ENCODE measurements around the gene JAM2.
"Not testable (repeated sequence)": the region's sequence is repeated elsewhere in the genome, so short reads cannot be mapped to it uniquely, and the experiment has no call there.

DNA sequence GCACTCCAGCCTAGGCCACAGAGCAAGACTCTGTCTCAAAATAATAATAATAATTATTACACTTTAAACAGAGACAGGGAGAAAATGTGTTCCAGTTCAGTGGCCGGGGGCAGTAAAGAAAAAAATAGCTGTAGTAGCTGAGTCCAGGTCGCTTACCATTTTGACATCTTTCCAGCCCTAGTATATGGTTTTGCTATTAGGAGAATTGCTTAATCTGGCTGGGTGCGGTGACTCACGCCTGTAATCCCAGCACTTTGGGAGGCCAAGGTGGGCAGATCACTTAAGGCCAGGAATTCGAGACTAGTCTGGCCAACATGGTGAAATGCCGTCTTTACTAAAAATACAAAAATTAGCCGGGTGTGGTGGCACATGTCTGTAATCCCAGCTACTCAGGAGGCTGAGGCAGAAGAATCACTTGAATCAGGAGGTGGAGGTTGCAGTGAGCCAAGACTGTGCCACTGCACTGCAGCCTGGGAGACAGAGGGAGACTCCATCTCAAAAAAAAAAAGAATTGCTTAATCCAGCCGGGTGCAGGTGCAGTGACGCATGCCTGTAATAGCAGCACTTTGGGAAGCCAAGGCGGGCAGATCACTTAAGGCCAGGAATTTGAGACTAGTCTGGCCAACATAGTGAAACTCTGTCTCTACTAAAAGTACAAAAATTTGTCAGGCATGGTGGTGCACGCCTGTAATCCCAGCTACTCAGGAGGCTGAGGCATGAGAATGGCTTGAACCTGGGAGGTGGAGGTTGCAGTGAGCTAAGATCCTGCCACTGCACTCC is 13.1 kb upstream of the JAM2 start:
- TF ChIP-seq, protein P1, sequence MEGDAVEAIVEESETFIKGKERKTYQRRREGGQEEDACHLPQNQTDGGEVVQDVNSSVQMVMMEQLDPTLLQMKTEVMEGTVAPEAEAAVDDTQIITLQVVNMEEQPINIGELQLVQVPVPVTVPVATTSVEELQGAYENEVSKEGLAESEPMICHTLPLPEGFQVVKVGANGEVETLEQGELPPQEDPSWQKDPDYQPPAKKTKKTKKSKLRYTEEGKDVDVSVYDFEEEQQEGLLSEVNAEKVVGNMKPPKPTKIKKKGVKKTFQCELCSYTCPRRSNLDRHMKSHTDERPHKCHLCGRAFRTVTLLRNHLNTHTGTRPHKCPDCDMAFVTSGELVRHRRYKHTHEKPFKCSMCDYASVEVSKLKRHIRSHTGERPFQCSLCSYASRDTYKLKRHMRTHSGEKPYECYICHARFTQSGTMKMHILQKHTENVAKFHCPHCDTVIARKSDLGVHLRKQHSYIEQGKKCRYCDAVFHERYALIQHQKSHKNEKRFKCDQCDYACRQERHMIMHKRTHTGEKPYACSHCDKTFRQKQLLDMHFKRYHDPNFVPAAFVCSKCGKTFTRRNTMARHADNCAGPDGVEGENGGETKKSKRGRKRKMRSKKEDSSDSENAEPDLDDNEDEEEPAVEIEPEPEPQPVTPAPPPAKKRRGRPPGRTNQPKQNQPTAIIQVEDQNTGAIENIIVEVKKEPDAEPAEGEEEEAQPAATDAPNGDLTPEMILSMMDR (IDR thresholded peaks at IDR 0.05 in 8 of 11, conservative IDR thresholded peaks at IDR 0.05 in 3 of 11) = not testable (repeated sequence)
- not testable (repeated sequence) for TF ChIP-seq POLR2AphosphoS5 (IDR thresholded peaks at IDR 0.05)

All from spleen (tissue), 7 donors.